Karpas-422 (cell line): ENCODE results near the gene CISH. TPM values are rescaled to one million over a fixed set of nuclear protein-coding genes. Genes with fewer than 3 reads are reported as not detected.

Experiments
- DNase-seq: peaks from one replicate; pipeline ENCODE4 v3.0.0-alpha.2; 2015
- H2AFZ ChIP-seq: fragments of 200-600 bp; sonication (generic); 2 replicates; pipeline ENCODE4 v1.6.1; 2014; ENCODE audit warnings: antibody characterized with exemption, low read length, mixed read lengths
- H3K27ac ChIP-seq: fragments of 200-600 bp; sonication (generic); 2 replicates; pipeline ENCODE4 v1.5.1; 2014; ENCODE audit warnings: mild to moderate bottlenecking, low read length, moderate library complexity
- H3K27me3 ChIP-seq: fragments of 200-600 bp; sonication (generic); 2 replicates; pipeline ENCODE4 v1.6.1; 2014; ENCODE audit warnings: low read length, mixed read lengths
- H3K36me3 ChIP-seq: fragments of 200-600 bp; sonication (generic); 2 replicates; pipeline ENCODE4 v1.6.1; 2014; ENCODE audit warnings: low read length, mixed read lengths; ENCODE audit not compliant: insufficient read depth
- H3K4me1 ChIP-seq: fragments of 200-600 bp; sonication (generic); 2 replicates; pipeline ENCODE4 v1.6.1; 2014; ENCODE audit warnings: mild to moderate bottlenecking, low read length, mixed read lengths
- H3K4me2 ChIP-seq: fragments of 200-600 bp; sonication (generic); 2 replicates; pipeline ENCODE4 v1.6.1; 2014; ENCODE audit warnings: low read length, low read depth, mild to moderate bottlenecking; ENCODE audit not compliant: poor library complexity, severe bottlenecking
- H3K4me3 ChIP-seq: fragments of 200-600 bp; sonication (generic); 2 replicates; pipeline ENCODE4 v1.5.1; 2014; ENCODE audit warnings: mild to moderate bottlenecking, antibody characterized with exemption, low read length, mixed read lengths
- H3K79me2 ChIP-seq: fragments of 200-600 bp; sonication (generic); 2 replicates; pipeline ENCODE4 v1.6.1; 2014; ENCODE audit warnings: mild to moderate bottlenecking, low read length, mixed read lengths
- H3K9ac ChIP-seq: fragments of 200-600 bp; sonication (generic); 2 replicates; pipeline ENCODE4 v1.6.0; 2014; ENCODE audit warnings: low read length
- H3K9me2 ChIP-seq: fragments of 200-600 bp; sonication (generic), shearing (Covaris generic); replicated peaks from 2 replicates; pipeline ENCODE4 v1.6.0; 2014; ENCODE audit warnings: mild to moderate bottlenecking, low read length, moderate library complexity; ENCODE audit not compliant: insufficient read depth
- H3K9me3 ChIP-seq: fragments of 300-700, 200-600 bp; sonication (generic); 2 replicates; pipeline ENCODE4 v1.6.1; 2014; ENCODE audit warnings: low read length, mixed read lengths
- H4K20me1 ChIP-seq: fragments of 200-600 bp; sonication (generic); 2 replicates; pipeline ENCODE4 v1.6.1; 2014; ENCODE audit warnings: mild to moderate bottlenecking, antibody characterized with exemption, low read length, low read depth; ENCODE audit not compliant: insufficient read depth
- total RNA-seq: library from RNA; depleted of rRNA; stranded (reverse); fragments of >200 nt; shearing (Covaris generic); gene quantifications from 2 replicates; pipeline ENCODE4 v1.2.3, GENCODE V29; 2014; ENCODE audit warnings: low replicate concordance

CISH gene
- total RNA-seq, 1 experiment from 2014 or later = not detected

DNA sequence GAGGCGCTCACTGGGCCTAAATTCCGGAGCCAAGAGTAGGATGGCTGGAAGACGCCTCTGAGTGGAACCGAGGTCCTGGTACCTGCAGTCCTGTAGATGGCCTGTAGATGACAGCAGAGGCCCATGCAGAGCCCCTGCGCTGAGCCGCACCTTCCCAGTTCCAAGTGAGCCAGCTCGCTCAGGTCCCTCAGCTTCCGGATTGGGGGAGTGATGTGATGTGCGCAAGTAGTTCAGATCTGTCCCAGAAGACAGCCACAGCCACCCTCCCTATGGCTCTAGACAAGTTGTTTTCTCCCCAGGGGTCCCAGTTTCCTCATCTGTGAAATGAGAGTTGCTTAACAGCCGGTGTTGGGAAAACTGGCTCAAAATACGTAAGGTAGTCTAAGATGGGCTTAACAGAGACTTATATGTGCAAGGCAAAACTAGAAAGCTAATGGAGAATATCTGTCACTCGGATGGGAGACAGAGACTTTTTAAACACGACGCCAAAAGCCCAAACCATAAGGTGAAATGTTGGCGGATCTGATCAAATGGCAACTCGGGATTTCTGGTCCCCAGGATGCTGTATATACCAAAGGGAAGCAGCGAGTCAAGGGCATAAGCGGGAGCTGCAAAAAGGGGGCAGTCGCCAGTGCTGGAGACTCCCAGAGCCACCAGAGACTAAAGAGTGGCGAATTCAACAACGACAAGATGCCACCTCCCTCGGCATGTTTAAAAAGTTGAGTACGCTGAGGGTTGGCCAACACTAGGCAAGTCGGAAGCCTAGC, 4.6 kb upstream of the CISH start:
- DNase-seq = peak; percentile 94
- Histone ChIP-seq H3K4me1 (peaks cover 30% of the 10 kb centered on the region), H3K9me3 (no peaks in the 10 kb centered on the region), H3K9me2 (no peaks in the 10 kb centered on the region), H3K79me2 (no peaks in the 10 kb centered on the region), H4K20me1 (peaks cover 12% of the 10 kb centered on the region; the same call in 1 of the 2 replicates), H3K27me3 (no peaks in the 10 kb centered on the region; the same call in 1 of the 2 replicates), H3K4me2 (peak overlapping the region; percentile 87), H3K4me3 (peak overlapping the region; percentile 64), H3K36me3 (no peaks in the 10 kb centered on the region), H2AFZ (peak overlapping the region; percentile 58), H3K9ac (peak overlapping the region; percentile 60), H3K27ac (0 out of 2 replicates have a peak overlapping the region, but pooled peaks have one; percentile 7)

DNA sequence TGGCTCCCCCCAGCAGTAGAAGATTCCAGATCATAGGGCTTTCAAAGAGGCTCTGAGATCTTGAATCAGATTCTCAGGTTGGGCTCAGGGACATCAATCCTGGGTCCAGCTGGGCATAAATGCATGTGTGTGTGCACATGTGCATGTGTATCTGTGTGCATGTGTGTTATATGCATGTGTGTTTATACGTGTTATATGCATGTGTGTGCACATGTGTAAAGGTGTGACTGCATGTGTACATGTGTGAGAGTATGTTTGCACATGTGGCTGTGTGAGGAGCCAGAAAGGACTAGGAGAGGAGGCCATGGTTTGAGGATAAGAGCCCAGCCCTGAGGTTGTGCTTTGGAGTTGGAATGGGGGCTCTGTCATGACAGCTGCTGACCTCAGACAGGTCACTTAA, 3.6 kb upstream of the CISH start:
- Histone ChIP-seq H3K9ac (no peak overlapping the region), H3K27me3 (no peaks in the 10 kb centered on the region; the same call in 1 of the 2 replicates), H2AFZ (no peak overlapping the region), H3K27ac (no peak overlapping the region), H4K20me1 (peaks cover 16% of the 10 kb centered on the region; the same call in 1 of the 2 replicates), H3K4me2 (no peak overlapping the region), H3K9me2 (no peaks in the 10 kb centered on the region), H3K36me3 (no peaks in the 10 kb centered on the region), H3K4me1 (peaks cover 34% of the 10 kb centered on the region), H3K9me3 (no peaks in the 10 kb centered on the region), H3K4me3 (no peak overlapping the region), H3K79me2 (no peaks in the 10 kb centered on the region)
- DNase-seq = no peak

DNA sequence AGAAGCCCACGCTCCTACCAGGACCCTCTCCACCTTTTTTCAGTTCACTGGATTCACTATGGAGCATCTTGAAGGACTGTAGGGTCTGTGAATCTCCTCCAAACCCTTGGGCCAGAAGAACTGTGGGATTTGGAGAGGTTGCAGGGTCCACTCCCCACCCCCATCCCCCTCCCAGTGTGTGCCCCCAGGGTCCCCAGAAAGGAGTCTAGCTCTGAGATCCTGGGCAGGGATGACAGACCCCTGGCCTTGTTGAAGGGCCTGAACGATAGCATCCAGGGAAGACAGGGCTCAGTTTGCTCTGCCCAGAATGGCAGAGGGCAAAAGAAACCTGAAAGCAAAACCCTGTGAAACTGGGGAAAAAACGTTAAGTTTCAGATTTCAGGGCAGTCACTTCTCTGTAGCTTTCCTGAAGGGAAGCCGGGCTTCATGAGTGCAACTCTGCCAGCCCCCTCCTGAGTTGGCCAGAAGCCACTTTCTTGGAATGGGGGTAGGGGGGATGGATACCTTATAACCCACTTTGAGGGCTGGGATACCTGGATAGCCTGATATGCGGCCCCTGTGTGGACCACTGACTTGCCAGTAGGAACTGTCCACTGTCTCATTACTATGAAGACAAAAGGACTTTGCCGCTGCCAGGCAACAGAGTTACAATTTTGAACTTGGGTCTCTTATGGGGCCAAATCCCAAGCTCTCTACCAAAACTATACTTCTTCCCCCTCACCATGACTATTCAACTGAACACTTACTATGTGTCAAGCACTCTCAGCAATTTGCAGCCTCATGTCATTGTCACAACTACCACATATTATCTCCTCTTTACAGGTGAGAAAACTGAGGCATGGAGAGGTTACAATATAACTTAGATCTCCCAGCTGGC, 1.6 kb upstream of the CISH start:
- Histone ChIP-seq H3K9me3 (no peaks in the 10 kb centered on the region), H3K36me3 (no peaks in the 10 kb centered on the region), H3K27ac (no peak overlapping the region), H3K4me3 (no peak overlapping the region), H3K27me3 (no peaks in the 10 kb centered on the region; the same call in 1 of the 2 replicates), H3K9me2 (no peaks in the 10 kb centered on the region), H2AFZ (no peak overlapping the region), H3K79me2 (no peaks in the 10 kb centered on the region), H4K20me1 (peaks cover 14% of the 10 kb centered on the region; the same call in 1 of the 2 replicates), H3K4me2 (no peak overlapping the region), H3K4me1 (peaks cover 34% of the 10 kb centered on the region), H3K9ac (no peak overlapping the region)
- DNase-seq = no peak

DNA sequence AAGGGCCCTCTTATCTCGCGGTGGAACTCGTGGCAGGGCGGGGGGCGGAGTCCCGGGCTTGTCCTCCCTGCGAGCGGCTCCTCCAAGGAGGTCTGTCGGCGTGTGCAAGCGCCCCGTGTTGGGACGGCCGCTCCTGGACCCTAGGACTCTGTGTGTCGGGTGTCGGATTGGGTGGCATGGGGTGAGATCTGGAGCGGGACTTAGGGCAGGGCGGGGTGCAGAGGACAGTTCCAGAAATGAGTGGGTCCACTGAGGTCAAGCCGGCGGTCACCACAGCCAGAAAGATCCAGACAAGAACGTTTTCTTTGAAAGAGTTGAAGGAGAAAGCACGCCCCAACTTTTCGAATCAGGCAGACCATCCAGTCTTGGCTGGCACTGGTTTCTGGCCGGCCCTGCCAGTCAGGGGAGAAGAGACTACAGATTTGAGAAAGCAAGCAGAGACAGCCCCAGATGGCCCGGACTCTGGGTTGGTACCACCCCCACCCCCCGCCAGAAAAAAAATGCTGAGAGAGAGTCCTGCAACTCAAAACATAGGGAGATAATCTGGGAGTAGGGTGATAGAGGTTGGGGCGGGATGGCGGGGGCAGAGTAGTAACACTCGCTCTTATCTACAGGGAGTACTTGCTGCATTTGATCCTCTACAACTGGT, 784 bp upstream of the CISH start:
- no peaks in the 10 kb centered on the region for H3K9me2 ChIP-seq
- H3K4me3 ChIP-seq = peak overlapping the region; percentile 57; the same call in 1 of the 2 replicates
- DNase-seq = no peak
- H4K20me1 ChIP-seq = peaks cover 11% of the 10 kb centered on the region; the same call in 1 of the 2 replicates
- peaks cover 25% of the 10 kb centered on the region for H3K4me1 ChIP-seq
- H3K4me2 ChIP-seq = peak overlapping the region; percentile 68
- H3K9ac ChIP-seq = no peak overlapping the region
- no peaks in the 10 kb centered on the region for H3K36me3 ChIP-seq
- no peak overlapping the region for H3K27ac ChIP-seq
- H2AFZ ChIP-seq = no peak overlapping the region
- H3K79me2 ChIP-seq = no peaks in the 10 kb centered on the region
- H3K27me3 ChIP-seq = no peaks in the 10 kb centered on the region
- H3K9me3 ChIP-seq = no peaks in the 10 kb centered on the region

DNA sequence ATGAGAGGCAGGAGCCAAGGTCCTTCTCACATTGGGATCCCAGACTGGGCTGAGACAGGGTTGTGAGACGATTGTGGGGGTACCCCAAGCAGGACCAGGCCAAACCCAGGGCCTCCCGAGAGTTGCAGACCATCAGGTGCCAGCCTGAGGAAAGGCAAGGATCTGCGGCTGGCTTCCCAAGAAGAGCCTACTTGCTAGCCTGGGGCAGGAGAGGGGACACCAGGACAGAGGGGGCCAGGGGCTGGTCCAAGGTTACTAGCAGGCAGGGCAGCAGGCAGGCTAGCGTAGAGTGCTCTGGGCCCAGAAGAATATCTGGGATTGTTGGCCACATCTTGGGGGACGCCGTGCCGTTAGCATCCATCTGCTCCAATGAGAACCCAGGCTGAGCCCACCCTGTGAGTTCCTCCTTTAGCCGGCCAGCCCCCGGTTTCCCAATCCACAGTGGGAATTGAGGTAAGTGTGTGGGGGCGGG, 546 bp downstream of the CISH start:
- H3K9me3 ChIP-seq = no peaks in the 10 kb centered on the region
- H3K27ac ChIP-seq = no peak overlapping the region
- H3K27me3 ChIP-seq = no peaks in the 10 kb centered on the region
- H2AFZ ChIP-seq = no peak overlapping the region
- no peaks in the 10 kb centered on the region for H3K79me2 ChIP-seq
- H3K36me3 ChIP-seq = no peaks in the 10 kb centered on the region
- H3K9me2 ChIP-seq = no peaks in the 10 kb centered on the region
- DNase-seq = no peak
- H3K9ac ChIP-seq = peak overlapping the region; percentile 36; the same call in 1 of the 2 replicates
- peak overlapping the region; percentile 68 for H3K4me2 ChIP-seq
- H3K4me3 ChIP-seq = peak overlapping the region; percentile 57; the same call in 1 of the 2 replicates
- peaks cover 15% of the 10 kb centered on the region for H3K4me1 ChIP-seq
- H4K20me1 ChIP-seq = peaks cover 11% of the 10 kb centered on the region; the same call in 1 of the 2 replicates

DNA sequence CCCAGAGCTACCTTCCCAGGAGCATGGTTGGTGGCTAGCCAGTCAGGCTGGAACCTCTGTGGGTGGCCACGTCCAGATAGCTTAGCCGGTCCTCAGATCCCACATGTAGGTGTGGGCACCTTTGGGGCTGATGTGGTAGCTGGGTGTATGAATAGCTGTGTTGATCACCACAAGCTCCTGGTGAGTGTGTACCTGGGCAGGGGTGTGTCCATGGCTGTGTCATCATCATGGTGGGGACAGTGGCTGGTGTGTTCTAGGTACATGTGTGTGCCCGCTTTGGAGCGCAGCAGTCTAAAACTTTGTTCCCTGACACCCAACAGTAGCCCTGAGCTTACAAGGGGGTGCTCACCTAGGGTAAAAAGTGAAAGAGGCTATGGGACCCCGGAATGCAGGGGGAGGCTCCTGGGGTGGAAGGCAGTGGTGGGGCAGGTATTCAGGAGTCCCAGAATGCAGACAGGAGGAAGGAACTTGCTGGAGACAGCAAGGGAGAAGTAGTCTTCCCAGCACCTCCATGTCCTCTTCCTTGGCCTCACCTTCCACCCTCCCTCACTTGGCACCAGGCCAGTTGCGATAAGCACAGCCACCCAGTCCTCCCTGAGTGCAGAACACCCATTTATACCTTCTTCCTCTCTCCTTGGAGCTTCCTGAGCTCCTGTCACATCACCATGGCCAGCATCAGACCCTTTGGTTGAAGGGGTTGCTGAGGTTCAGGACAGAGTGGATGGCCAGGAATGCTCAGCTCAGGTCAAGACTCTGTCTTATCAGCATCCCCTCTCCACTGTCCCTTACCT, 1.2 kb downstream of the CISH start:
- H3K27me3 ChIP-seq = no peaks in the 10 kb centered on the region
- no peak overlapping the region for H3K4me3 ChIP-seq
- H3K9ac ChIP-seq = no peak overlapping the region
- H2AFZ ChIP-seq = no peak overlapping the region
- H3K4me2 ChIP-seq = no peak overlapping the region
- H3K27ac ChIP-seq = no peak overlapping the region
- DNase-seq = no peak
- peaks cover 11% of the 10 kb centered on the region; the same call in 1 of the 2 replicates for H4K20me1 ChIP-seq
- H3K79me2 ChIP-seq = no peaks in the 10 kb centered on the region
- H3K4me1 ChIP-seq = peaks cover 14% of the 10 kb centered on the region
- H3K36me3 ChIP-seq = no peaks in the 10 kb centered on the region
- no peaks in the 10 kb centered on the region for H3K9me3 ChIP-seq
- no peaks in the 10 kb centered on the region for H3K9me2 ChIP-seq

DNA sequence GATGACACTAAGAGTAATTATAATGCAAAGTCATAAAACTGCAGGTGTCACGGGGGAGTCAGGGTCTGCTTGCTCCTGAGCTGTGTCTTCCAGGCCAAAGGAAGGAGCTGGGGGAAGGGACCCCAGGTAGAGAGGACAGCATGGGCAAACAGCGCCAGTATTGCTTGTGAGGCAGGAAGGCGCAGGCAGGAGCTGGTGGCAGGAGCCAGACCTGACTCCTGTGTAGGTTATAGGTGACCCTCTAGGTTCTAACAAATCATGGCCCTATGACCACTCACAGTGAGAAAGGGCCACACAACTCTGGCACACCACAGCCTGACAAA, 1.9 kb downstream of the CISH start:
- H3K4me1 ChIP-seq = peaks cover 14% of the 10 kb centered on the region
- DNase-seq = no peak
- no peaks in the 10 kb centered on the region for H3K36me3 ChIP-seq

More for the DNA sequence above, 1.9 kb downstream of the CISH start:
- H3K9me2 ChIP-seq = no peaks in the 10 kb centered on the region
- H3K4me3 ChIP-seq = no peak overlapping the region
- H3K27me3 ChIP-seq = no peaks in the 10 kb centered on the region
- no peak overlapping the region for H2AFZ ChIP-seq
- peaks cover 11% of the 10 kb centered on the region; the same call in 1 of the 2 replicates for H4K20me1 ChIP-seq
- H3K9me3 ChIP-seq = no peaks in the 10 kb centered on the region
- H3K79me2 ChIP-seq = no peaks in the 10 kb centered on the region
- no peak overlapping the region for H3K4me2 ChIP-seq
- H3K9ac ChIP-seq = no peak overlapping the region
- no peak overlapping the region for H3K27ac ChIP-seq
